A549 (cell line): ENCODE measurements around the gene STK26. TPM values are rescaled to one million over a fixed set of nuclear protein-coding genes. Genes with fewer than 3 reads are reported as not detected.

Experiments
- ATAC-seq, 2 experiments: fragments of 200-7000 bp in 1 of 2; fragments of >200 bp in 1 of 2; cut with Nextera tagmentation in 1 of 2; cut with Tn5 transposase in 1 of 2; 3 replicates each; pipeline versions ENCODE4 v1.8.0 to v1.9.1; 2018 to 2020; ENCODE audit warnings: mild to moderate bottlenecking in 1 of 2, moderate library complexity in 1 of 2
- CTCF ChIA-PET: fragments of 300-600 bp; sonication (Branson Sonifier 250); formaldehyde crosslinking; extraction: SDS; loops from one replicate; lab custom pipeline; 2021; ENCODE audit warnings: antibody characterized with exemption, inconsistent platforms; lab: Yijun Ruan, JAX
- POLR2A ChIA-PET: fragments of 350-600 bp; formaldehyde crosslinking; extraction: SDS; loops from one replicate; lab custom pipeline; 2021; ENCODE audit warnings: antibody characterized with exemption, inconsistent platforms; lab: Yijun Ruan, JAX
- DNase-seq, 2 experiments: peaks; one replicate each; pipeline versions ENCODE4 v3.0.0 to v3.0.0-alpha.2; 2011 to 2016; ENCODE audit warnings: low read depth in 1 of 2, low spot score in 1 of 2
- FAIRE-seq: peaks from 2 replicates; lab custom pipeline; 2011; peaks lifted over from hg19 to GRCh38; lab: Jason Lieb, UNC
- H3K27ac ChIP-seq, 2 experiments: fragments of >200 bp; sonication (Bioruptor Twin); formaldehyde crosslinking; 3 replicates each; pipeline ENCODE4 v1.5.1; 2016 to 2017
- H3K4me1 ChIP-seq: fragments of >200 bp; sonication (Bioruptor Twin); formaldehyde crosslinking; 3 replicates; pipeline ENCODE4 v1.6.1; 2016
- H3K4me2 ChIP-seq: fragments of >200 bp; sonication (Bioruptor Twin); formaldehyde crosslinking; 3 replicates; pipeline ENCODE4 v1.6.1; 2016
- H3K4me3 ChIP-seq: fragments of >200 bp; sonication (Bioruptor Twin); formaldehyde crosslinking; 3 replicates; pipeline ENCODE4 v1.5.1; 2016
- H3K9me3 ChIP-seq: fragments of >200 bp; sonication (Bioruptor Twin); formaldehyde crosslinking; 3 replicates; pipeline ENCODE4 v1.6.1; 2016
- ATOH8 ChIP-seq: fragments of 250-450 bp; sonication (Bioruptor Pico); IDR thresholded peaks from 2 replicates; pipeline ENCODE4 v1.5.0; 2020; ENCODE audit warnings: low read depth, mild to moderate bottlenecking, moderate library complexity
- BCL3 ChIP-seq: fragments of >200 bp; sonication (Bioruptor Twin); formaldehyde crosslinking; IDR thresholded peaks from 3 replicates; pipeline ENCODE4 v1.6.1; 2016
- BHLHE40 ChIP-seq: IDR thresholded peaks from 2 replicates; pipeline ENCODE4 v1.6.1; 2012; ENCODE audit warnings: low read depth, low read length, inconsistent platforms
- CBX8 ChIP-seq: fragments of 200-600 bp; sonication (generic); IDR thresholded peaks from 2 replicates; pipeline ENCODE4 v1.6.1; 2016
- CEBPB ChIP-seq, 2 experiments: fragments of >200 bp in 1 of 2; sonication (Bioruptor Twin) in 1 of 2; formaldehyde crosslinking in 1 of 2; IDR thresholded peaks; 2 replicates each; pipeline ENCODE4 v1.6.1; 2012 to 2016
- CTCF ChIP-seq: fragments of >200 bp; sonication (Bioruptor Twin); formaldehyde crosslinking; IDR thresholded peaks from 3 replicates; pipeline ENCODE4 v1.5.1; 2016
- E2F6 ChIP-seq: IDR thresholded peaks from 2 replicates; pipeline ENCODE4 v1.6.1; 2012; ENCODE audit warnings: low read depth, borderline replicate concordance
- EHF ChIP-seq: fragments of 250-450 bp; sonication (Bioruptor Pico); IDR thresholded peaks from 2 replicates; pipeline ENCODE4 v1.5.0; 2020; ENCODE audit warnings: mild to moderate bottlenecking
- EHMT2 ChIP-seq: fragments of 200-600 bp; sonication (generic); IDR thresholded peaks from 2 replicates; pipeline ENCODE4 v1.6.1; 2016; ENCODE audit warnings: antibody characterized with exemption, low read depth, mild to moderate bottlenecking, moderate library complexity
- EP300 ChIP-seq, 2 experiments: fragments of >200 bp; sonication (Bioruptor Twin); formaldehyde crosslinking; IDR thresholded peaks; 2 replicates in 1 of 2; 3 replicates in 1 of 2; pipeline ENCODE4 v1.6.1; 2016 to 2017
- FOSL2 ChIP-seq, 2 experiments: fragments of 450-650 bp in 1 of 2; fragments of >200 bp in 1 of 2; sonication (Bioruptor Twin) in 1 of 2; formaldehyde crosslinking; IDR thresholded peaks; 2 replicates each; pipeline versions ENCODE4 v1.5.0 to v1.6.1; 2016 to 2020; ENCODE audit warnings: mild to moderate bottlenecking in 1 of 2, moderate library complexity in 1 of 2
- GATA3 ChIP-seq: IDR thresholded peaks from 2 replicates; pipeline ENCODE4 v1.6.1; 2012; ENCODE audit warnings: borderline replicate concordance
- HMGXB4 ChIP-seq: fragments of 250-450 bp; sonication (Bioruptor Pico); IDR thresholded peaks from 2 replicates; pipeline ENCODE4 v1.5.0; 2021; ENCODE audit warnings: mild to moderate bottlenecking, moderate library complexity, borderline replicate concordance
- HOXA7 ChIP-seq: fragments of 250-450 bp; sonication (Bioruptor Pico); IDR thresholded peaks from 2 replicates; pipeline ENCODE4 v1.5.0; 2020; ENCODE audit warnings: mild to moderate bottlenecking, moderate library complexity
- JUNB ChIP-seq: fragments of >200 bp; sonication (Bioruptor Twin); formaldehyde crosslinking; IDR thresholded peaks from 2 replicates; pipeline ENCODE4 v1.6.1; 2016
- KDM1A ChIP-seq: fragments of 200-600 bp; sonication (generic); IDR thresholded peaks from 2 replicates; pipeline ENCODE4 v1.6.1; 2016; ENCODE audit warnings: low read depth, mild to moderate bottlenecking
- MAFK ChIP-seq: fragments of 450-650 bp; IDR thresholded peaks from 2 replicates; pipeline ENCODE4 v1.6.1; 2014; ENCODE audit not compliant: partially characterized antibody
- NFE2L2 ChIP-seq: fragments of 150-350 bp; conservative IDR thresholded peaks from 2 replicates; pipeline ENCODE4 v1.6.1; 2014; ENCODE audit warnings: low read length
- PBX3 ChIP-seq: IDR thresholded peaks from 2 replicates; pipeline ENCODE4 v1.6.1; 2012
- PHF8 ChIP-seq: fragments of 200-600 bp; sonication (generic); IDR thresholded peaks from 2 replicates; pipeline ENCODE4 v1.6.1; 2016; ENCODE audit warnings: low read depth, mild to moderate bottlenecking, antibody characterized with exemption, moderate library complexity, borderline replicate concordance
- RAD21 ChIP-seq, 2 experiments: fragments of >200 bp in 1 of 2; sonication (Bioruptor Twin) in 1 of 2; formaldehyde crosslinking in 1 of 2; IDR thresholded peaks in 1 of 2; conservative IDR thresholded peaks in 1 of 2; 2 replicates in 1 of 2; 3 replicates in 1 of 2; pipeline ENCODE4 v1.6.1; 2012 to 2018; ENCODE audit warnings: inconsistent platforms in 1 of 2
- RCOR1 ChIP-seq: fragments of 150-350 bp; IDR thresholded peaks from 2 replicates; pipeline ENCODE4 v1.6.1; 2014; ENCODE audit warnings: antibody characterized with exemption, low read length, low read depth
- SMC3 ChIP-seq: fragments of >200 bp; sonication (Bioruptor Twin); formaldehyde crosslinking; IDR thresholded peaks from 3 replicates; pipeline ENCODE4 v1.6.1; 2018; ENCODE audit warnings: inconsistent platforms
- SREBF2 ChIP-seq: fragments of 450-650 bp; IDR thresholded peaks from 2 replicates; pipeline ENCODE4 v1.6.1; 2014; ENCODE audit warnings: mild to moderate bottlenecking, moderate library complexity
- ZC3H11A ChIP-seq: fragments of 450-650 bp; IDR thresholded peaks from 2 replicates; pipeline ENCODE4 v1.6.1; 2014; ENCODE audit warnings: antibody characterized with exemption, mild to moderate bottlenecking
- ZFP36 ChIP-seq: fragments of 450-650 bp; IDR thresholded peaks from 2 replicates; pipeline ENCODE4 v1.6.1; 2014; ENCODE audit warnings: borderline replicate concordance; ENCODE audit not compliant: partially characterized antibody
- WGBS: methylation state at CpG from one replicate; pipeline ENCODE4 v1.1.6; 2017; ENCODE audit errors: missing lambda C conversion rate; 5-methylcytosine and 5-hydroxymethylcytosine counted together
- polyA plus RNA-seq, 4 experiments: library from polyadenylated mRNA; depleted of rRNA in 3 of 4; stranded (reverse); fragments of >200 nt; fragmentation: RNase III in 1 of 4; extraction: RNeasy Plus Mini Kit Qiagen cat#74134 plus additional on column Dnase treatment in 1 of 4; gene quantifications; 2 replicates in 3 of 4; 3 replicates in 1 of 4; pipeline ENCODE4 v1.2.3, GENCODE V29; 2011 to 2017

Gene STK26
- polyA plus RNA-seq, 2 of the 4 experiments (the other 2 are of a cell fraction), result 11.5 to 23.9 TPM

GRCh38 chrX:132031867-132032266, 8.8 kb downstream of the STK26 start:
- FAIRE-seq (no peak), DNase-seq (no peak), ATAC-seq (no peak)
- ChIA-PET CTCF (no interaction called here), POLR2A (no interaction called here)
- Histone ChIP-seq H3K4me2 (no peak overlapping the region), H3K4me1 (no peaks in the 10 kb centered on the region), H3K27ac (no peak overlapping the region), H3K4me3 (no peak overlapping the region), H3K9me3 (no peaks in the 10 kb centered on the region)
- TF ChIP-seq JUNB, result no peak
- no peak for TF ChIP-seq BCL3
- TF ChIP-seq SREBF2, result no peak
- TF ChIP-seq ATOH8 (CRISPR knock-in tag), result no peak
- no peak for TF ChIP-seq KDM1A
- no peak for TF ChIP-seq E2F6
- no peak for TF ChIP-seq FOSL2 (IDR thresholded peaks at IDR 0.05)
- TF ChIP-seq FOSL2 (CRISPR knock-in tag; IDR thresholded peaks at IDR 0.05), result no peak
- TF ChIP-seq MAFK, result no peak
- no peak for TF ChIP-seq EHF (CRISPR knock-in tag)
- TF ChIP-seq ZFP36, result no peak
- TF ChIP-seq HMGXB4 (CRISPR knock-in tag), result no peak
- no peak for TF ChIP-seq BHLHE40
- TF ChIP-seq CBX8, result no peak
- TF ChIP-seq CEBPB (IDR thresholded peaks at IDR 0.05), result no peak
- TF ChIP-seq SMC3, result no peak
- TF ChIP-seq GATA3, result no peak
- TF ChIP-seq CTCF, result no peak
- TF ChIP-seq PBX3, result no peak
- TF ChIP-seq ZC3H11A, result no peak
- no peak for TF ChIP-seq PHF8
- WGBS, result 64% methylated on average over 4 of the region's 4 CpGs

- H3K27ac ChIP-seq, result no peak overlapping the region
- DNase-seq, result no peak
- POLR2A ChIA-PET, result interaction anchor here (0.8 kb wide), 1 partner anchor 9 kb away, joined by 3 read pairs; no protein-coding TSS in a partner anchor
- no peaks in the 10 kb centered on the region for H3K9me3 ChIP-seq
- CTCF ChIA-PET, result interaction anchor here (0.9 to 1.3 kb wide), 2 partner anchors 10 to 21 kb away, joined by 3 read pairs; partner anchors contain the start of gene STK26
- FAIRE-seq, result no peak
- no peak overlapping the region for H3K4me3 ChIP-seq
- no peak for ATAC-seq
- no peaks in the 10 kb centered on the region for H3K4me1 ChIP-seq
- 78% methylated on average over 3 of the region's 3 CpGs for WGBS
- no peak overlapping the region for H3K4me2 ChIP-seq
- TF ChIP-seq ZFP36 (no peak), RCOR1 (no peak), CEBPB (IDR thresholded peaks at IDR 0.05) (no peak), EP300 (IDR thresholded peaks at IDR 0.05) (no peak), HMGXB4 (CRISPR knock-in tag) (no peak), RAD21 (conservative IDR thresholded peaks at IDR 0.05 in 1 of 2, IDR thresholded peaks at IDR 0.05 in 1 of 2) (no peak), HOXA7 (CRISPR knock-in tag) (no peak), NFE2L2 (no peak), GATA3 (no peak), ATOH8 (CRISPR knock-in tag) (no peak), EHMT2 (no peak)
These were observed 10.1 kb downstream of the STK26 start for GRCh38 chrX:132033166-132033565.
